ENCODE data around the gene CPEB4.
A peak's percentile ranks its signal among the peaks of the same experiment; 100 is the strongest.

The CPEB4 gene

DNA sequence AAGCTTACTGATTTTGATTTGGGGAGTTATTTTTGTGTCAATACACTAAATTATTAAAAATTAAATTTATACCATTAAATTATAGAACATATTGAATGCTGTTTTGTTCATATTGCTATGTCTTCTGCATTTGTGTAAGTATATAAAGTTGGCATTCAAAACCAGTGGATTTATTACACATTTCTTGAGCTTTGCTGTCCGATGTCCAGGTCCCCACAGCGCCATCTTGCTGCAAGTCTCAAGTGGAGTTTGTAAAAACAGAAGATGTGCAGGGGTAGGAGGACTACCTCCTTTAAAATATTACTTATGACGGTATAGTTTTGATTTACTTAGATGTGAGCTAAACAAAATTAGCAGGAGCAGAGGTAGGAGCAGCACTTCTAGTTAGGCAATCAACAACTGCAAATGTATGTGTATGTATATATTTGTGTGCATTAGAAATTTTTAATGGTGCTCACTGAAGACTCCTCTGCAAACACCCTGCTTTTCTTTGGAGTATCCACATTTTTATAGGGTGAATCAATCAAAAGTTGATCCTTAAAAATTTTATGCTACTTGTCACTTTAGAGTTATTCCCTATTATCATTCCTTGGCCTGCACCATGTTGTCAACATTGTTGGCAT is 37.4 kb downstream of the CPEB4 start:
- ATAC-seq = peak; percentile 73
- no peak for TF ChIP-seq CSDC2 (CRISPR knock-in tag; IDR thresholded peaks at IDR 0.05)
- no peak for TF ChIP-seq ZNF8 (CRISPR knock-in tag; IDR thresholded peaks at IDR 0.05)
- TF ChIP-seq OSR1 (CRISPR knock-in tag; IDR thresholded peaks at IDR 0.05) = no peak
- no peak for TF ChIP-seq ARNTL (CRISPR knock-in tag; IDR thresholded peaks at IDR 0.05; ENCODE audit: borderline replicate concordance, low read depth)
- no peak for TF ChIP-seq ZNF565 (CRISPR knock-in tag; conservative IDR thresholded peaks at IDR 0.05; ENCODE audit: low read depth)
- TF ChIP-seq PPARA (CRISPR knock-in tag; IDR thresholded peaks at IDR 0.05; ENCODE audit: borderline replicate concordance) = no peak
- TF ChIP-seq, protein P1, sequence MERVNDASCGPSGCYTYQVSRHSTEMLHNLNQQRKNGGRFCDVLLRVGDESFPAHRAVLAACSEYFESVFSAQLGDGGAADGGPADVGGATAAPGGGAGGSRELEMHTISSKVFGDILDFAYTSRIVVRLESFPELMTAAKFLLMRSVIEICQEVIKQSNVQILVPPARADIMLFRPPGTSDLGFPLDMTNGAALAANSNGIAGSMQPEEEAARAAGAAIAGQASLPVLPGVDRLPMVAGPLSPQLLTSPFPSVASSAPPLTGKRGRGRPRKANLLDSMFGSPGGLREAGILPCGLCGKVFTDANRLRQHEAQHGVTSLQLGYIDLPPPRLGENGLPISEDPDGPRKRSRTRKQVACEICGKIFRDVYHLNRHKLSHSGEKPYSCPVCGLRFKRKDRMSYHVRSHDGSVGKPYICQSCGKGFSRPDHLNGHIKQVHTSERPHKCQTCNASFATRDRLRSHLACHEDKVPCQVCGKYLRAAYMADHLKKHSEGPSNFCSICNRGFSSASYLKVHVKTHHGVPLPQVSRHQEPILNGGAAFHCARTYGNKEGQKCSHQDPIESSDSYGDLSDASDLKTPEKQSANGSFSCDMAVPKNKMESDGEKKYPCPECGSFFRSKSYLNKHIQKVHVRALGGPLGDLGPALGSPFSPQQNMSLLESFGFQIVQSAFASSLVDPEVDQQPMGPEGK (CRISPR knock-in tag; IDR thresholded peaks at IDR 0.05; ENCODE audit: borderline replicate concordance) = no peak
- no peak for TF ChIP-seq ESRRG (CRISPR knock-in tag; IDR thresholded peaks at IDR 0.05)
- TF ChIP-seq BACH2 (CRISPR knock-in tag; IDR thresholded peaks at IDR 0.05; ENCODE audit: borderline replicate concordance) = no peak
- TF ChIP-seq, protein P2, sequence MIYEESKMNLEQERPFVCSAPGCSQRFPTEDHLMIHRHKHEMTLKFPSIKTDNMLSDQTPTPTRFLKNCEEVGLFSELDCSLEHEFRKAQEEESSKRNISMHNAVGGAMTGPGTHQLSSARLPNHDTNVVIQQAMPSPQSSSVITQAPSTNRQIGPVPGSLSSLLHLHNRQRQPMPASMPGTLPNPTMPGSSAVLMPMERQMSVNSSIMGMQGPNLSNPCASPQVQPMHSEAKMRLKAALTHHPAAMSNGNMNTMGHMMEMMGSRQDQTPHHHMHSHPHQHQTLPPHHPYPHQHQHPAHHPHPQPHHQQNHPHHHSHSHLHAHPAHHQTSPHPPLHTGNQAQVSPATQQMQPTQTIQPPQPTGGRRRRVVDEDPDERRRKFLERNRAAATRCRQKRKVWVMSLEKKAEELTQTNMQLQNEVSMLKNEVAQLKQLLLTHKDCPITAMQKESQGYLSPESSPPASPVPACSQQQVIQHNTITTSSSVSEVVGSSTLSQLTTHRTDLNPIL (CRISPR knock-in tag; IDR thresholded peaks at IDR 0.05; ENCODE audit: low read depth) = no peak
- no peak for TF ChIP-seq ZFP30 (CRISPR knock-in tag; IDR thresholded peaks at IDR 0.05)
- TF ChIP-seq, protein P3, sequence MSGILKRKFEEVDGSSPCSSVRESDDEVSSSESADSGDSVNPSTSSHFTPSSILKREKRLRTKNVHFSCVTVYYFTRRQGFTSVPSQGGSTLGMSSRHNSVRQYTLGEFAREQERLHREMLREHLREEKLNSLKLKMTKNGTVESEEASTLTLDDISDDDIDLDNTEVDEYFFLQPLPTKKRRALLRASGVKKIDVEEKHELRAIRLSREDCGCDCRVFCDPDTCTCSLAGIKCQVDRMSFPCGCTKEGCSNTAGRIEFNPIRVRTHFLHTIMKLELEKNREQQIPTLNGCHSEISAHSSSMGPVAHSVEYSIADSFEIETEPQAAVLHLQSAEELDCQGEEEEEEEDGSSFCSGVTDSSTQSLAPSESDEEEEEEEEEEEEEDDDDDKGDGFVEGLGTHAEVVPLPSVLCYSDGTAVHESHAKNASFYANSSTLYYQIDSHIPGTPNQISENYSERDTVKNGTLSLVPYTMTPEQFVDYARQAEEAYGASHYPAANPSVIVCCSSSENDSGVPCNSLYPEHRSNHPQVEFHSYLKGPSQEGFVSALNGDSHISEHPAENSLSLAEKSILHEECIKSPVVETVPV (CRISPR knock-in tag; IDR thresholded peaks at IDR 0.05) = no peak
- TF ChIP-seq RARB (CRISPR knock-in tag; IDR thresholded peaks at IDR 0.05) = no peak
- TF ChIP-seq ZC3H10 (CRISPR knock-in tag; IDR thresholded peaks at IDR 0.05) = no peak
- TF ChIP-seq GLIS3 (CRISPR knock-in tag; IDR thresholded peaks at IDR 0.05) = no peak
- no peak for TF ChIP-seq ISL1 (CRISPR knock-in tag; IDR thresholded peaks at IDR 0.05)
- TF ChIP-seq SNAI2 (CRISPR knock-in tag; IDR thresholded peaks at IDR 0.05) = no peak
- TF ChIP-seq TOX (CRISPR knock-in tag; IDR thresholded peaks at IDR 0.05; ENCODE audit: borderline replicate concordance) = no peak
- no peak for TF ChIP-seq ZNF70 (CRISPR knock-in tag; IDR thresholded peaks at IDR 0.05)
- TF ChIP-seq, protein P4, sequence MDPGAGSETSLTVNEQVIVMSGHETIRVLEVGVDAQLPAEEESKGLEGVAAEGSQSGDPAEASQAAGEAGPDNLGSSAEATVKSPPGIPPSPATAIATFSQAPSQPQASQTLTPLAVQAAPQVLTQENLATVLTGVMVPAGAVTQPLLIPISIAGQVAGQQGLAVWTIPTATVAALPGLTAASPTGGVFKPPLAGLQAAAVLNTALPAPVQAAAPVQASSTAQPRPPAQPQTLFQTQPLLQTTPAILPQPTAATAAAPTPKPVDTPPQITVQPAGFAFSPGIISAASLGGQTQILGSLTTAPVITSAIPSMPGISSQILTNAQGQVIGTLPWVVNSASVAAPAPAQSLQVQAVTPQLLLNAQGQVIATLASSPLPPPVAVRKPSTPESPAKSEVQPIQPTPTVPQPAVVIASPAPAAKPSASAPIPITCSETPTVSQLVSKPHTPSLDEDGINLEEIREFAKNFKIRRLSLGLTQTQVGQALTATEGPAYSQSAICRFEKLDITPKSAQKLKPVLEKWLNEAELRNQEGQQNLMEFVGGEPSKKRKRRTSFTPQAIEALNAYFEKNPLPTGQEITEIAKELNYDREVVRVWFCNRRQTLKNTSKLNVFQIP (CRISPR knock-in tag; IDR thresholded peaks at IDR 0.05; ENCODE audit: borderline replicate concordance, low read depth) = no peak

DNA sequence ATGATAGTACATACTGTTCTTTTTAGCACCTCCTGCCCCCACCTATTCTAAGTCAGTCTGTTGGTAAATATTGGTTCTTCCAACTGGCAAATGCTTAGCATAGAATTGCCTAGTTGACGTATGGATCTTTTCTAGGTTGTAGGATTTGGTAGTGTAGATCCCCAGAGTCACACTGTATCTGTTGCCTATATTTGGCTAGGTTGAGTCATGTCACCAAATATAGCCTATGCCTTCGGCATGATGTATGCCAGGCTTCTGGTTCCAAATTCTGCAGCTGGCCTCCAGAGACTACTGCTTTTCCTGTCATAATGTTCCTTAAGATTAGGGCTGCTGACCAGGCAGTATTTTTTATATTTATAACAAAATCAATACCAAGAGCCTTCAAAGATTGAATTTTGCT is 38.2 kb downstream of the CPEB4 start:
- TF ChIP-seq, protein P4 (CRISPR knock-in tag; IDR thresholded peaks at IDR 0.05; ENCODE audit: borderline replicate concordance, low read depth) = no peak
- TF ChIP-seq ZFP30 (CRISPR knock-in tag; IDR thresholded peaks at IDR 0.05) (no peak), ARNTL (CRISPR knock-in tag; IDR thresholded peaks at IDR 0.05; ENCODE audit: borderline replicate concordance, low read depth) (no peak), OSR1 (CRISPR knock-in tag; IDR thresholded peaks at IDR 0.05) (no peak), TCF4 (CRISPR knock-in tag; IDR thresholded peaks at IDR 0.05; ENCODE audit: borderline replicate concordance) (no peak), PPARA (CRISPR knock-in tag; IDR thresholded peaks at IDR 0.05; ENCODE audit: borderline replicate concordance) (no peak), SNAI2 (CRISPR knock-in tag; IDR thresholded peaks at IDR 0.05) (no peak), ZC3H10 (CRISPR knock-in tag; IDR thresholded peaks at IDR 0.05) (no peak), BACH2 (CRISPR knock-in tag; IDR thresholded peaks at IDR 0.05; ENCODE audit: borderline replicate concordance) (no peak), ZNF8 (CRISPR knock-in tag; IDR thresholded peaks at IDR 0.05) (no peak), GLIS3 (CRISPR knock-in tag; IDR thresholded peaks at IDR 0.05) (no peak), TOX (CRISPR knock-in tag; IDR thresholded peaks at IDR 0.05; ENCODE audit: borderline replicate concordance) (no peak), ESRRG (CRISPR knock-in tag; IDR thresholded peaks at IDR 0.05) (no peak), ZNF565 (CRISPR knock-in tag; conservative IDR thresholded peaks at IDR 0.05; ENCODE audit: low read depth) (no peak)
- TF ChIP-seq, protein P2 (CRISPR knock-in tag; IDR thresholded peaks at IDR 0.05; ENCODE audit: low read depth) = no peak
- TF ChIP-seq, protein P1 (CRISPR knock-in tag; IDR thresholded peaks at IDR 0.05; ENCODE audit: borderline replicate concordance) = no peak
- TF ChIP-seq, protein P5, sequence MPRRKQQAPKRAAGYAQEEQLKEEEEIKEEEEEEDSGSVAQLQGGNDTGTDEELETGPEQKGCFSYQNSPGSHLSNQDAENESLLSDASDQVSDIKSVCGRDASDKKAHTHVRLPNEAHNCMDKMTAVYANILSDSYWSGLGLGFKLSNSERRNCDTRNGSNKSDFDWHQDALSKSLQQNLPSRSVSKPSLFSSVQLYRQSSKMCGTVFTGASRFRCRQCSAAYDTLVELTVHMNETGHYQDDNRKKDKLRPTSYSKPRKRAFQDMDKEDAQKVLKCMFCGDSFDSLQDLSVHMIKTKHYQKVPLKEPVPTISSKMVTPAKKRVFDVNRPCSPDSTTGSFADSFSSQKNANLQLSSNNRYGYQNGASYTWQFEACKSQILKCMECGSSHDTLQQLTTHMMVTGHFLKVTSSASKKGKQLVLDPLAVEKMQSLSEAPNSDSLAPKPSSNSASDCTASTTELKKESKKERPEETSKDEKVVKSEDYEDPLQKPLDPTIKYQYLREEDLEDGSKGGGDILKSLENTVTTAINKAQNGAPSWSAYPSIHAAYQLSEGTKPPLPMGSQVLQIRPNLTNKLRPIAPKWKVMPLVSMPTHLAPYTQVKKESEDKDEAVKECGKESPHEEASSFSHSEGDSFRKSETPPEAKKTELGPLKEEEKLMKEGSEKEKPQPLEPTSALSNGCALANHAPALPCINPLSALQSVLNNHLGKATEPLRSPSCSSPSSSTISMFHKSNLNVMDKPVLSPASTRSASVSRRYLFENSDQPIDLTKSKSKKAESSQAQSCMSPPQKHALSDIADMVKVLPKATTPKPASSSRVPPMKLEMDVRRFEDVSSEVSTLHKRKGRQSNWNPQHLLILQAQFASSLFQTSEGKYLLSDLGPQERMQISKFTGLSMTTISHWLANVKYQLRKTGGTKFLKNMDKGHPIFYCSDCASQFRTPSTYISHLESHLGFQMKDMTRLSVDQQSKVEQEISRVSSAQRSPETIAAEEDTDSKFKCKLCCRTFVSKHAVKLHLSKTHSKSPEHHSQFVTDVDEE (CRISPR knock-in tag; IDR thresholded peaks at IDR 0.05) = no peak
- ATAC-seq = peak; percentile 86

Measured in SK-N-SH treated with all-trans-retinoic acid at 6 μM for 48 hours (cell line).